Middle frontal gyrus (tissue), 1 donor: ENCODE results near the gene IZUMO4.

Experiments used
- DNase-seq: peaks from one replicate; pipeline ENCODE4 v3.0.0-alpha.2; 2015; ENCODE audit warnings: low spot score; ENCODE audit errors: extremely low spot score

Gene IZUMO4

GRCh38 chr19:2058570-2059421 lies 37.9 kb upstream of the IZUMO4 start:
- no peak for DNase-seq

GRCh38 chr19:2059422-2060201 lies 37.1 kb upstream of the IZUMO4 start:
- DNase-seq = no peak

- DNase-seq = no peak
Measured at GRCh38 chr19:2060884-2061494, 35.7 kb upstream of the IZUMO4 start.

- DNase-seq = peak; percentile 95
Measured at GRCh38 chr19:2061495-2062388, 35.0 kb upstream of the IZUMO4 start.

- DNase-seq = no peak
Measured at GRCh38 chr19:2062389-2062729, 34.4 kb upstream of the IZUMO4 start.

- DNase-seq = no peak
Measured at GRCh38 chr19:2062770-2063169, 33.9 kb upstream of the IZUMO4 start.

GRCh38 chr19:2063824-2064223 lies 32.9 kb upstream of the IZUMO4 start:
- no peak for DNase-seq

- no peak for DNase-seq
Measured at GRCh38 chr19:2064395-2064787, 32.3 kb upstream of the IZUMO4 start.

GRCh38 chr19:2064788-2065524 lies 31.8 kb upstream of the IZUMO4 start:
- no peak for DNase-seq

- DNase-seq = no peak
Measured at GRCh38 chr19:2070436-2070827, 26.3 kb upstream of the IZUMO4 start.

GRCh38 chr19:2070986-2071673 lies 25.6 kb upstream of the IZUMO4 start:
- no peak for DNase-seq

- no peak for DNase-seq
Measured at GRCh38 chr19:2072757-2073551, 23.8 kb upstream of the IZUMO4 start.

GRCh38 chr19:2076526-2076944 lies 20.2 kb upstream of the IZUMO4 start:
- DNase-seq = no peak

GRCh38 chr19:2077398-2077797 lies 19.3 kb upstream of the IZUMO4 start:
- DNase-seq = no peak

GRCh38 chr19:2077833-2078619 lies 18.7 kb upstream of the IZUMO4 start:
- DNase-seq = no peak

GRCh38 chr19:2079076-2079864 lies 17.4 kb upstream of the IZUMO4 start:
- DNase-seq = no peak

- DNase-seq = no peak
Measured at GRCh38 chr19:2079865-2080301, 16.8 kb upstream of the IZUMO4 start.
